Dendritic cell treated with granulocyte-macrophage colony-stimulating factor and Interleukin-4, amounts not matched to agents 40 ng/mL and 50 ng/mL, for 4 days (primary cell): ENCODE measurements around the gene SPTSSA.
"Not testable (repeated sequence)": the region's sequence is repeated elsewhere in the genome, so short reads cannot be mapped to it uniquely, and the experiment has no call there.

Experiments used
- H3K27ac Mint-ChIP-seq: one replicate; pipeline ENCODE4 v1.8.0; 2022; ENCODE audit warnings: mild to moderate bottlenecking, mixed read lengths
- H3K27me3 Mint-ChIP-seq: one replicate; pipeline ENCODE4 v1.8.0; 2022; ENCODE audit warnings: mild to moderate bottlenecking, mixed read lengths
- H3K36me3 Mint-ChIP-seq: one replicate; pipeline ENCODE4 v1.8.0; 2022; ENCODE audit warnings: low read depth, mixed read lengths
- H3K4me1 Mint-ChIP-seq: one replicate; pipeline ENCODE4 v1.8.0; 2022; ENCODE audit warnings: low read depth, mixed read lengths
- H3K4me3 Mint-ChIP-seq: one replicate; pipeline ENCODE4 v1.8.0; 2022; ENCODE audit warnings: mild to moderate bottlenecking, moderate library complexity, mixed read lengths
- H3K9me3 Mint-ChIP-seq: one replicate; pipeline ENCODE4 v1.8.0; 2022; ENCODE audit warnings: mixed read lengths
- intact Hi-C: fragments of 100-400 bp; cut with micrococcal nuclease; formaldehyde crosslinking; loops from one replicate; pipeline ENCODE4 v1.15.0; 2022

The SPTSSA gene

GRCh38 chr14:34460295-34460694 is 1.7 kb downstream of the SPTSSA start:
- Mint-ChIP-seq H3K36me3 (peaks cover 15% of the 10 kb centered on the region), H3K9me3 (no peaks in the 10 kb centered on the region), H3K27me3 (no peaks in the 10 kb centered on the region), H3K4me3 (no peak overlapping the region), H3K27ac (no peak overlapping the region), H3K4me1 (peaks cover 10% of the 10 kb centered on the region)
- intact Hi-C loops, result loop anchor here (5.0 kb wide), 1 partner anchor 77 kb away; the partner anchor contains the start of gene EAPP

GRCh38 chr14:34457186-34457585 is 4.9 kb downstream of the SPTSSA start:
- Mint-ChIP-seq H3K4me3 (no peak overlapping the region), H3K27me3 (no peaks in the 10 kb centered on the region), H3K36me3 (peaks cover 37% of the 10 kb centered on the region), H3K4me1 (peaks cover 10% of the 10 kb centered on the region), H3K9me3 (no peaks in the 10 kb centered on the region), H3K27ac (no peak overlapping the region)
- intact Hi-C loops, result no loop called here

GRCh38 chr14:34453226-34453625 is 8.8 kb downstream of the SPTSSA start:
- Mint-ChIP-seq H3K27me3 (no peaks in the 10 kb centered on the region), H3K27ac (no peak overlapping the region), H3K36me3 (peaks cover 52% of the 10 kb centered on the region), H3K4me3 (no peak overlapping the region), H3K9me3 (no peaks in the 10 kb centered on the region), H3K4me1 (no peaks in the 10 kb centered on the region)
- intact Hi-C loops, result no loop called here

- intact Hi-C loops, result no loop called here
- H3K36me3 Mint-ChIP-seq, result peaks cover 61% of the 10 kb centered on the region
- H3K4me3 Mint-ChIP-seq, result no peak overlapping the region
- H3K4me1 Mint-ChIP-seq, result no peaks in the 10 kb centered on the region
- H3K27ac Mint-ChIP-seq, result no peak overlapping the region
- H3K27me3 Mint-ChIP-seq, result no peaks in the 10 kb centered on the region
- H3K9me3 Mint-ChIP-seq, result no peaks in the 10 kb centered on the region
Observed at GRCh38 chr14:34452258-34452822, 9.7 kb downstream of the SPTSSA start.

GRCh38 chr14:34450958-34451357 is 11.1 kb downstream of the SPTSSA start:
- no peaks in the 10 kb centered on the region for H3K4me1 Mint-ChIP-seq
- H3K4me3 Mint-ChIP-seq, result no peak overlapping the region
- peaks cover 54% of the 10 kb centered on the region for H3K36me3 Mint-ChIP-seq
- H3K27me3 Mint-ChIP-seq, result no peaks in the 10 kb centered on the region
- no peak overlapping the region for H3K27ac Mint-ChIP-seq
- H3K9me3 Mint-ChIP-seq, result no peaks in the 10 kb centered on the region
- intact Hi-C loops, result no loop called here

GRCh38 chr14:34450542-34450915 is 11.5 kb downstream of the SPTSSA start:
- Mint-ChIP-seq H3K9me3 (no peaks in the 10 kb centered on the region), H3K27me3 (no peaks in the 10 kb centered on the region), H3K27ac (no peak overlapping the region), H3K4me1 (no peaks in the 10 kb centered on the region), H3K36me3 (peaks cover 50% of the 10 kb centered on the region), H3K4me3 (no peak overlapping the region)
- intact Hi-C loops, result no loop called here

- Mint-ChIP-seq H3K27me3 (no peaks in the 10 kb centered on the region), H3K27ac (no peak overlapping the region), H3K4me3 (no peak overlapping the region), H3K4me1 (no peaks in the 10 kb centered on the region), H3K9me3 (no peaks in the 10 kb centered on the region), H3K36me3 (peaks cover 45% of the 10 kb centered on the region)
- intact Hi-C loops, result no loop called here
Observed at GRCh38 chr14:34449819-34450541, 12.1 kb downstream of the SPTSSA start.

GRCh38 chr14:34439090-34439489 is 22.9 kb downstream of the SPTSSA start:
- H3K4me1 Mint-ChIP-seq, result peaks cover 30% of the 10 kb centered on the region

GRCh38 chr14:34438438-34438837 is 23.6 kb downstream of the SPTSSA start:
- Mint-ChIP-seq H3K9me3 (no peaks in the 10 kb centered on the region), H3K4me1 (peaks cover 30% of the 10 kb centered on the region), H3K36me3 (peaks cover 14% of the 10 kb centered on the region), H3K4me3 (no peak overlapping the region), H3K27me3 (no peaks in the 10 kb centered on the region), H3K27ac (no peak overlapping the region)
- intact Hi-C loops, result no loop called here

More at GRCh38 chr14:34439090-34439489, 22.9 kb downstream of the SPTSSA start:
- Mint-ChIP-seq H3K27me3 (no peaks in the 10 kb centered on the region), H3K9me3 (no peaks in the 10 kb centered on the region), H3K4me3 (no peak overlapping the region), H3K27ac (no peak overlapping the region), H3K36me3 (peaks cover 8% of the 10 kb centered on the region)
- intact Hi-C loops, result no loop called here

GRCh38 chr14:34437729-34438080 is 24.3 kb downstream of the SPTSSA start:
- H3K36me3 Mint-ChIP-seq, result peaks cover 9% of the 10 kb centered on the region
- H3K27ac Mint-ChIP-seq, result peak overlapping the region; percentile 19
- H3K27me3 Mint-ChIP-seq, result no peaks in the 10 kb centered on the region
- no peaks in the 10 kb centered on the region for H3K9me3 Mint-ChIP-seq
- intact Hi-C loops, result no loop called here
- no peak overlapping the region for H3K4me3 Mint-ChIP-seq
- peaks cover 30% of the 10 kb centered on the region for H3K4me1 Mint-ChIP-seq

GRCh38 chr14:34436960-34437728 is 24.9 kb downstream of the SPTSSA start:
- no peaks in the 10 kb centered on the region for H3K27me3 Mint-ChIP-seq
- H3K4me1 Mint-ChIP-seq, result peaks cover 30% of the 10 kb centered on the region
- no peak overlapping the region for H3K4me3 Mint-ChIP-seq
- no peak overlapping the region for H3K27ac Mint-ChIP-seq
- H3K36me3 Mint-ChIP-seq, result peaks cover 6% of the 10 kb centered on the region
- H3K9me3 Mint-ChIP-seq, result no peaks in the 10 kb centered on the region
- intact Hi-C loops, result no loop called here

- Mint-ChIP-seq H3K4me3 (no peak overlapping the region), H3K27me3 (no peaks in the 10 kb centered on the region)
Observed at GRCh38 chr14:34436118-34436905, 25.7 kb downstream of the SPTSSA start.

GRCh38 chr14:34433957-34434356 is 28.1 kb downstream of the SPTSSA start:
- H3K36me3 Mint-ChIP-seq, result peaks cover 6% of the 10 kb centered on the region
- H3K27me3 Mint-ChIP-seq, result no peaks in the 10 kb centered on the region
- H3K9me3 Mint-ChIP-seq, result no peaks in the 10 kb centered on the region
- intact Hi-C loops, result no loop called here
- peaks cover 29% of the 10 kb centered on the region for H3K4me1 Mint-ChIP-seq
- no peak overlapping the region for H3K4me3 Mint-ChIP-seq
- no peak overlapping the region for H3K27ac Mint-ChIP-seq

More at GRCh38 chr14:34436118-34436905, 25.7 kb downstream of the SPTSSA start:
- Mint-ChIP-seq H3K27ac (no peak overlapping the region), H3K36me3 (peaks cover 6% of the 10 kb centered on the region), H3K4me1 (peaks cover 30% of the 10 kb centered on the region), H3K9me3 (no peaks in the 10 kb centered on the region)
- intact Hi-C loops, result no loop called here

- H3K27ac Mint-ChIP-seq, H3K36me3 Mint-ChIP-seq, H3K27me3 Mint-ChIP-seq, H3K9me3 Mint-ChIP-seq, H3K4me1 Mint-ChIP-seq, intact Hi-C loops, H3K4me3 Mint-ChIP-seq: not testable (repeated sequence)
Observed at GRCh38 chr14:34428102-34428466, 34.0 kb downstream of the SPTSSA start.
